Inflammatory macrophage treated with lipopolysaccharide for 1 hour (primary cell): ENCODE data around the gene NLRP5.
"Not testable (repeated sequence)": the region's sequence is repeated elsewhere in the genome, so short reads cannot be mapped to it uniquely, and the experiment has no call there.

Experiments
- DNase-seq, 2 donors: peaks; one replicate each; pipeline ENCODE4 v3.0.0-alpha.2; 2020 to 2022

Gene NLRP5

GRCh38 chr19:56099638-56100539 is 113.3 kb downstream of the NLRP5 start:
- no peak for DNase-seq

GRCh38 chr19:56101095-56101494 is 114.5 kb downstream of the NLRP5 start:
- DNase-seq, result no peak

GRCh38 chr19:56101746-56102535 is 115.4 kb downstream of the NLRP5 start:
- peak in 1 of 2 donors; percentile 41 for DNase-seq

- DNase-seq, result no peak
Observed at GRCh38 chr19:56103027-56103614, 116.5 kb downstream of the NLRP5 start.

GRCh38 chr19:56104423-56104822 is 117.8 kb downstream of the NLRP5 start:
- no peak for DNase-seq

GRCh38 chr19:56105090-56105701 is 118.6 kb downstream of the NLRP5 start:
- peak; percentile 65 to 68 for DNase-seq

GRCh38 chr19:56105831-56106396 is 119.3 kb downstream of the NLRP5 start:
- not testable (repeated sequence) for DNase-seq

- no peak for DNase-seq
Observed at GRCh38 chr19:56106397-56106849, 119.8 kb downstream of the NLRP5 start.

- DNase-seq, result no peak
Observed at GRCh38 chr19:56106993-56107392, 120.4 kb downstream of the NLRP5 start.

GRCh38 chr19:56107626-56108351 is 121.2 kb downstream of the NLRP5 start:
- DNase-seq, result no peak

GRCh38 chr19:56108447-56109195 is 122.0 kb downstream of the NLRP5 start:
- DNase-seq, result peak; percentile 23 to 38

GRCh38 chr19:56109226-56109625 is 122.7 kb downstream of the NLRP5 start:
- DNase-seq, result no peak

- DNase-seq, result peak; percentile 9 to 51
Observed at GRCh38 chr19:56110515-56111448, 124.2 kb downstream of the NLRP5 start.
